Renal pelvis (tissue), 3 donors: ENCODE data around the gene LRRC71. TPM values are rescaled to one million over a fixed set of nuclear protein-coding genes. Genes with fewer than 3 reads are reported as not detected.

ENCODE experiments used
- polyA plus RNA-seq, 3 donors: library from polyadenylated mRNA; unstranded; fragments of 120-200 nt; gene quantifications; one replicate each; pipeline ENCODE4 v1.2.1, GENCODE V29; 2013; ENCODE audit not compliant: insufficient read length in 3 of 3

Gene LRRC71
- polyA plus RNA-seq, 3 donors, result 0.38 to 1.1 (median 0.96) TPM

Other genes starting within 250 kb of the LRRC71 start
- 100 to 1,000 TPM; 148 to 171 (median 156) TPM for gene NES, start 243.2 kb upstream of the LRRC71 start, polyA plus RNA-seq
- 100 to 1,000 TPM in 1 of 3 donors, 10 to 100 TPM in 2; 68.5 to 113 (median 93.8) TPM for gene CRABP2, start 215.0 kb upstream of the LRRC71 start, polyA plus RNA-seq
- 10 to 100 TPM; 28.6 to 51.8 (median 39.2) TPM for gene METTL25B, start 192.2 kb upstream of the LRRC71 start, polyA plus RNA-seq
- 10 to 100 TPM; 33.1 to 44.6 (median 39.7) TPM for gene ISG20L2, start 191.9 kb upstream of the LRRC71 start, polyA plus RNA-seq
- 10 to 100 TPM; 69.0 to 76.6 (median 74.0) TPM for gene MRPL24, start 179.5 kb upstream of the LRRC71 start, polyA plus RNA-seq
- gene HDGF, start 169.0 kb upstream of the LRRC71 start, polyA plus RNA-seq, result 100 to 1,000 TPM; 267 to 298 (median 284) TPM
- gene PRCC, start 153.1 kb upstream of the LRRC71 start, polyA plus RNA-seq, result 100 to 1,000 TPM; 108 to 113 (median 113) TPM
- gene SH2D2A, start 103.8 kb upstream of the LRRC71 start, polyA plus RNA-seq, result under 1 TPM; 0.65 to 0.99 (median 0.91) TPM
- gene INSRR, start 61.5 kb upstream of the LRRC71 start, polyA plus RNA-seq, result 1 to 10 TPM; 1.6 to 3.0 (median 2.0) TPM
- 1 to 10 TPM; 1.3 to 2.0 (median 1.3) TPM for gene NTRK1, start 59.8 kb upstream of the LRRC71 start, polyA plus RNA-seq
- 10 to 100 TPM; 17.8 to 22.3 (median 22.1) TPM for gene PEAR1, start 26.9 kb upstream of the LRRC71 start, polyA plus RNA-seq
- 10 to 100 TPM; 34.5 to 41.5 (median 38.3) TPM for gene ARHGEF11, start 125.1 kb downstream of the LRRC71 start, polyA plus RNA-seq
- gene ETV3L, start 179.2 kb downstream of the LRRC71 start, polyA plus RNA-seq, result not detected
- gene ETV3, start 217.8 kb downstream of the LRRC71 start, polyA plus RNA-seq, result 10 to 100 TPM; 25.5 to 28.2 (median 27.2) TPM